B cell (primary cell): ENCODE data around the gene REPS2.

ENCODE experiments used
- CTCF ChIP-seq: fragments of 200-600 bp; IDR thresholded peaks from one replicate; pipeline ENCODE4 v1.8.0; 2022; ENCODE audit warnings: antibody characterized with exemption, mild to moderate bottlenecking
- EZH2 ChIP-seq: IDR thresholded peaks from 2 replicates; pipeline ENCODE4 v1.6.1; 2012; ENCODE audit warnings: borderline replicate concordance, low read depth, mild to moderate bottlenecking, moderate library complexity, low read length; ENCODE audit not compliant: insufficient read depth, poor library complexity, severe bottlenecking

- TF ChIP-seq CTCF (no peak), EZH2 (no peak)
Observed at GRCh38 chrX:17000751-17001150, 54.3 kb downstream of the REPS2 start.
